Measurements from ENCODE around the gene VLDLR.

The VLDLR gene

GRCh38 chr9:2638871-2639673 lies 17.5 kb downstream of the VLDLR start:
- Histone ChIP-seq H3K9me3 (ENCODE audit: severe bottlenecking) (no peaks in the 10 kb centered on the region), H3K36me3 (peaks cover 28% of the 10 kb centered on the region), H3K27ac (no peak overlapping the region), H3K4me3 (ENCODE audit: low read depth, low read length) (no peak overlapping the region), H3K27me3 (ENCODE audit: insufficient read depth, low read depth, severe bottlenecking) (no peaks in the 10 kb centered on the region)
- no peak for DNase-seq
- TF ChIP-seq CTCF (IDR thresholded peaks at IDR 0.05; ENCODE audit: low read depth, low read length): no peak

GRCh38 chr9:2639786-2640185 lies 18.2 kb downstream of the VLDLR start:
- peaks cover 28% of the 10 kb centered on the region for H3K36me3 ChIP-seq
- DNase-seq: no peak

GRCh38 chr9:2640570-2640969 lies 19.0 kb downstream of the VLDLR start:
- TF ChIP-seq CTCF (IDR thresholded peaks at IDR 0.05; ENCODE audit: low read depth, low read length): no peak
- peaks cover 28% of the 10 kb centered on the region for H3K36me3 ChIP-seq

More at GRCh38 chr9:2639786-2640185, 18.2 kb downstream of the VLDLR start:
- H3K27ac ChIP-seq: no peak overlapping the region
- H3K4me3 ChIP-seq (ENCODE audit: low read depth, low read length): no peak overlapping the region
- TF ChIP-seq CTCF (IDR thresholded peaks at IDR 0.05; ENCODE audit: low read depth, low read length): no peak
- H3K9me3 ChIP-seq (ENCODE audit: severe bottlenecking): no peaks in the 10 kb centered on the region
- H3K27me3 ChIP-seq (ENCODE audit: insufficient read depth, low read depth, severe bottlenecking): no peaks in the 10 kb centered on the region

GRCh38 chr9:2641033-2641432 lies 19.4 kb downstream of the VLDLR start:
- no peak for DNase-seq
- H3K36me3 ChIP-seq: peaks cover 31% of the 10 kb centered on the region
- no peaks in the 10 kb centered on the region for H3K9me3 ChIP-seq (ENCODE audit: severe bottlenecking)
- no peak overlapping the region for H3K27ac ChIP-seq
- H3K4me3 ChIP-seq (ENCODE audit: low read depth, low read length): no peak overlapping the region
- no peaks in the 10 kb centered on the region for H3K27me3 ChIP-seq (ENCODE audit: insufficient read depth, low read depth, severe bottlenecking)
- no peak for TF ChIP-seq CTCF (IDR thresholded peaks at IDR 0.05; ENCODE audit: low read depth, low read length)

More at GRCh38 chr9:2640570-2640969, 19.0 kb downstream of the VLDLR start:
- H3K27ac ChIP-seq: no peak overlapping the region
- no peaks in the 10 kb centered on the region for H3K27me3 ChIP-seq (ENCODE audit: insufficient read depth, low read depth, severe bottlenecking)
- no peaks in the 10 kb centered on the region for H3K9me3 ChIP-seq (ENCODE audit: severe bottlenecking)
- H3K4me3 ChIP-seq (ENCODE audit: low read depth, low read length): no peak overlapping the region
- no peak for DNase-seq

- DNase-seq: no peak
- H3K9me3 ChIP-seq (ENCODE audit: severe bottlenecking): no peaks in the 10 kb centered on the region
- H3K27ac ChIP-seq: no peak overlapping the region
- TF ChIP-seq CTCF (IDR thresholded peaks at IDR 0.05; ENCODE audit: low read depth, low read length): no peak
- H3K4me3 ChIP-seq (ENCODE audit: low read depth, low read length): no peak overlapping the region
- H3K27me3 ChIP-seq (ENCODE audit: insufficient read depth, low read depth, severe bottlenecking): no peaks in the 10 kb centered on the region
- peaks cover 32% of the 10 kb centered on the region for H3K36me3 ChIP-seq
Observed at GRCh38 chr9:2642068-2642467, 20.5 kb downstream of the VLDLR start.

- TF ChIP-seq CTCF (IDR thresholded peaks at IDR 0.05; ENCODE audit: low read depth, low read length): no peak
- Histone ChIP-seq H3K36me3 (peaks cover 53% of the 10 kb centered on the region), H3K27ac (no peak overlapping the region), H3K4me3 (ENCODE audit: low read depth, low read length) (no peak overlapping the region), H3K27me3 (ENCODE audit: insufficient read depth, low read depth, severe bottlenecking) (no peaks in the 10 kb centered on the region), H3K9me3 (ENCODE audit: severe bottlenecking) (no peaks in the 10 kb centered on the region)
- no peak for DNase-seq
Observed at GRCh38 chr9:2645569-2645968, 24.0 kb downstream of the VLDLR start.

Data from WERI-Rb-1 (cell line).